Vagina (tissue), 2 donors: ENCODE results near the gene MAT2B.

Source experiments
- POLR2A ChIP-seq, 2 donors: fragments of 450-650 bp; IDR thresholded peaks; one replicate each; pipeline ENCODE4 v1.6.1; 2017; ENCODE audit warnings: antibody characterized with exemption in 2 of 2, mild to moderate bottlenecking in 2 of 2, moderate library complexity in 2 of 2
- TF ChIP-seq, protein P1 (sequence below), 3 experiments: fragments of 450-650 bp in 2 of 3; fragments of 200-600 bp in 1 of 3; sonication (generic) in 1 of 3; IDR thresholded peaks; one replicate each; pipeline ENCODE4 v1.5.1; 2017 to 2019; ENCODE audit warnings: antibody characterized with exemption in 3 of 3, mild to moderate bottlenecking in 2 of 3, moderate library complexity in 2 of 3

DNA sequence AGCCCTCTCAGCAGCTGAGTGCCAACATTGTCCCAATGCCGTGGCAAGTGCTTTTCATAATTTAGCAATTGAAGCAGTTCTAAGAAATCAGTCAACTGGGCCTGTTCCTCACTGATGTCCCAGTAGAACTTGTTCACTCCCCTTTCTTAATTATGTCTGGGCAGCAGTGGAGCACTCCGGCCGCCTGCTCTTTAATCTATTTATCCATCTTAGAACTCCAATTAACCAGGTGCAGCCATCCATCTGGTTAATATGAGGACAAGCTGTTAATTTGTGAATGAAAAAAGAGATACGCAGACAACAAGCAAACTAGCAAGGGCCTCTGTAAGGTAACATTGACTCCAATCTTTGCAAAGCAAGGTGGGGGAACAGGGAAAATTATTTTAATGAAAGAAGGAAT is 39.4 kb downstream of the MAT2B start:
- no peak for TF ChIP-seq POLR2A (IDR thresholded peaks at IDR 0.05)
- TF ChIP-seq, protein P1, sequence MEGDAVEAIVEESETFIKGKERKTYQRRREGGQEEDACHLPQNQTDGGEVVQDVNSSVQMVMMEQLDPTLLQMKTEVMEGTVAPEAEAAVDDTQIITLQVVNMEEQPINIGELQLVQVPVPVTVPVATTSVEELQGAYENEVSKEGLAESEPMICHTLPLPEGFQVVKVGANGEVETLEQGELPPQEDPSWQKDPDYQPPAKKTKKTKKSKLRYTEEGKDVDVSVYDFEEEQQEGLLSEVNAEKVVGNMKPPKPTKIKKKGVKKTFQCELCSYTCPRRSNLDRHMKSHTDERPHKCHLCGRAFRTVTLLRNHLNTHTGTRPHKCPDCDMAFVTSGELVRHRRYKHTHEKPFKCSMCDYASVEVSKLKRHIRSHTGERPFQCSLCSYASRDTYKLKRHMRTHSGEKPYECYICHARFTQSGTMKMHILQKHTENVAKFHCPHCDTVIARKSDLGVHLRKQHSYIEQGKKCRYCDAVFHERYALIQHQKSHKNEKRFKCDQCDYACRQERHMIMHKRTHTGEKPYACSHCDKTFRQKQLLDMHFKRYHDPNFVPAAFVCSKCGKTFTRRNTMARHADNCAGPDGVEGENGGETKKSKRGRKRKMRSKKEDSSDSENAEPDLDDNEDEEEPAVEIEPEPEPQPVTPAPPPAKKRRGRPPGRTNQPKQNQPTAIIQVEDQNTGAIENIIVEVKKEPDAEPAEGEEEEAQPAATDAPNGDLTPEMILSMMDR (IDR thresholded peaks at IDR 0.05) = no peak
